MM.1S (cell line): ENCODE data around the gene ERC2.

Source experiments
- EZH2 ChIP-seq: fragments of 300-600 bp; sonication (generic); optimal IDR thresholded peaks from 2 replicates; pipeline ENCODE3; 2017; ENCODE audit warnings: low read depth, mild to moderate bottlenecking, antibody characterized with exemption, low read length, mixed read lengths
- EZH2phosphoT487 ChIP-seq: fragments of 300-600 bp; sonication (generic); IDR thresholded peaks from 2 replicates; pipeline ENCODE4 v1.6.1; 2018; ENCODE audit warnings: antibody characterized with exemption, low read length
- TF ChIP-seq, protein P1 (sequence below): fragments of 300-600 bp; sonication (generic); IDR thresholded peaks from 2 replicates; pipeline ENCODE4 v1.5.1; 2016; ENCODE audit warnings: antibody characterized with exemption, low read length, mixed read lengths

- TF ChIP-seq, protein P1, sequence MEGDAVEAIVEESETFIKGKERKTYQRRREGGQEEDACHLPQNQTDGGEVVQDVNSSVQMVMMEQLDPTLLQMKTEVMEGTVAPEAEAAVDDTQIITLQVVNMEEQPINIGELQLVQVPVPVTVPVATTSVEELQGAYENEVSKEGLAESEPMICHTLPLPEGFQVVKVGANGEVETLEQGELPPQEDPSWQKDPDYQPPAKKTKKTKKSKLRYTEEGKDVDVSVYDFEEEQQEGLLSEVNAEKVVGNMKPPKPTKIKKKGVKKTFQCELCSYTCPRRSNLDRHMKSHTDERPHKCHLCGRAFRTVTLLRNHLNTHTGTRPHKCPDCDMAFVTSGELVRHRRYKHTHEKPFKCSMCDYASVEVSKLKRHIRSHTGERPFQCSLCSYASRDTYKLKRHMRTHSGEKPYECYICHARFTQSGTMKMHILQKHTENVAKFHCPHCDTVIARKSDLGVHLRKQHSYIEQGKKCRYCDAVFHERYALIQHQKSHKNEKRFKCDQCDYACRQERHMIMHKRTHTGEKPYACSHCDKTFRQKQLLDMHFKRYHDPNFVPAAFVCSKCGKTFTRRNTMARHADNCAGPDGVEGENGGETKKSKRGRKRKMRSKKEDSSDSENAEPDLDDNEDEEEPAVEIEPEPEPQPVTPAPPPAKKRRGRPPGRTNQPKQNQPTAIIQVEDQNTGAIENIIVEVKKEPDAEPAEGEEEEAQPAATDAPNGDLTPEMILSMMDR = no peak
- TF ChIP-seq EZH2phosphoT487 = no peak
- no peak for TF ChIP-seq EZH2
Observed at GRCh38 chr3:56052188-56052587, 416.1 kb downstream of the ERC2 start.
